HTR-8/SVneo (cell line): Measurements from ENCODE around the gene EGFL6.

Source experiments
- DNase-seq: peaks from one replicate; pipeline ENCODE4 v3.0.0; 2011; ENCODE audit warnings: low spot score, mixed read lengths; ENCODE audit not compliant: insufficient read length
- FAIRE-seq: peaks from 2 replicates; lab custom pipeline; 2011; peaks lifted over from hg19 to GRCh38; lab: Jason Lieb, UNC

The EGFL6 gene

GRCh38 chrX:13569479-13570260, at the start of gene EGFL6:
EGFL6 (plus strand) TSS chrX:13569601; CDS start chrX:13569862, 261 bp downstream.
- FAIRE-seq (no peak), DNase-seq (no peak)

- no peak for FAIRE-seq
- no peak for DNase-seq
These were observed 49.0 kb upstream of the EGFL6 start for GRCh38 chrX:13520351-13520750.

- no peak for DNase-seq
- no peak for FAIRE-seq
These were observed 48.5 kb upstream of the EGFL6 start for GRCh38 chrX:13520936-13521335.

- FAIRE-seq = no peak
- no peak for DNase-seq
These were observed 46.6 kb upstream of the EGFL6 start for GRCh38 chrX:13522811-13523210.

GRCh38 chrX:13533726-13534125, 35.7 kb upstream of the EGFL6 start:
- FAIRE-seq (peak; percentile 72), DNase-seq (peak; percentile 57)

- FAIRE-seq = peak; percentile 31
- DNase-seq = no peak
These were observed 33.8 kb upstream of the EGFL6 start for GRCh38 chrX:13535376-13536165.

GRCh38 chrX:13536551-13536950, 32.9 kb upstream of the EGFL6 start:
- no peak for DNase-seq
- FAIRE-seq = no peak

- DNase-seq (no peak), FAIRE-seq (no peak)
These were observed 31.0 kb upstream of the EGFL6 start for GRCh38 chrX:13538414-13538813.

GRCh38 chrX:13540602-13541001, 28.8 kb upstream of the EGFL6 start:
- DNase-seq (no peak), FAIRE-seq (no peak)

GRCh38 chrX:13545726-13546125, 23.7 kb upstream of the EGFL6 start:
- FAIRE-seq (no peak), DNase-seq (no peak)

GRCh38 chrX:13547671-13548070, 21.7 kb upstream of the EGFL6 start:
- no peak for DNase-seq

GRCh38 chrX:13550346-13550745, 19.1 kb upstream of the EGFL6 start:
- no peak for DNase-seq
- no peak for FAIRE-seq

More at GRCh38 chrX:13547671-13548070, 21.7 kb upstream of the EGFL6 start:
- no peak for FAIRE-seq

- DNase-seq (no peak), FAIRE-seq (no peak)
These were observed 17.8 kb upstream of the EGFL6 start for GRCh38 chrX:13551610-13552009.

- no peak for DNase-seq
These were observed 16.5 kb upstream of the EGFL6 start for GRCh38 chrX:13552892-13553291.

GRCh38 chrX:13565511-13565910, 3.9 kb upstream of the EGFL6 start:
- DNase-seq = no peak
- FAIRE-seq = no peak

More at GRCh38 chrX:13552892-13553291, 16.5 kb upstream of the EGFL6 start:
- no peak for FAIRE-seq

- FAIRE-seq (no peak), DNase-seq (no peak)
These were observed 832 bp downstream of the EGFL6 start for GRCh38 chrX:13570261-13570605.

GRCh38 chrX:13571136-13571535, 1.7 kb downstream of the EGFL6 start:
- no peak for FAIRE-seq

GRCh38 chrX:13574600-13574999, 5.2 kb downstream of the EGFL6 start:
- no peak for FAIRE-seq
- DNase-seq = no peak

More at GRCh38 chrX:13571136-13571535, 1.7 kb downstream of the EGFL6 start:
- DNase-seq = no peak

- DNase-seq (no peak), FAIRE-seq (no peak)
These were observed 10.3 kb downstream of the EGFL6 start for GRCh38 chrX:13579661-13580060.

- no peak for DNase-seq
- FAIRE-seq = no peak
These were observed 12.2 kb downstream of the EGFL6 start for GRCh38 chrX:13581554-13581953.

- no peak for DNase-seq
These were observed 18.5 kb downstream of the EGFL6 start for GRCh38 chrX:13587786-13588477.

More at GRCh38 chrX:13587786-13588477, 18.5 kb downstream of the EGFL6 start:
- FAIRE-seq = no peak
